ENCODE data around the gene INS. TPM values are rescaled to one million over a fixed set of nuclear protein-coding genes. Genes with fewer than 3 reads are reported as not detected.

INS gene
- total RNA-seq, 4 donors from 2014 or later = not detected

DNA sequence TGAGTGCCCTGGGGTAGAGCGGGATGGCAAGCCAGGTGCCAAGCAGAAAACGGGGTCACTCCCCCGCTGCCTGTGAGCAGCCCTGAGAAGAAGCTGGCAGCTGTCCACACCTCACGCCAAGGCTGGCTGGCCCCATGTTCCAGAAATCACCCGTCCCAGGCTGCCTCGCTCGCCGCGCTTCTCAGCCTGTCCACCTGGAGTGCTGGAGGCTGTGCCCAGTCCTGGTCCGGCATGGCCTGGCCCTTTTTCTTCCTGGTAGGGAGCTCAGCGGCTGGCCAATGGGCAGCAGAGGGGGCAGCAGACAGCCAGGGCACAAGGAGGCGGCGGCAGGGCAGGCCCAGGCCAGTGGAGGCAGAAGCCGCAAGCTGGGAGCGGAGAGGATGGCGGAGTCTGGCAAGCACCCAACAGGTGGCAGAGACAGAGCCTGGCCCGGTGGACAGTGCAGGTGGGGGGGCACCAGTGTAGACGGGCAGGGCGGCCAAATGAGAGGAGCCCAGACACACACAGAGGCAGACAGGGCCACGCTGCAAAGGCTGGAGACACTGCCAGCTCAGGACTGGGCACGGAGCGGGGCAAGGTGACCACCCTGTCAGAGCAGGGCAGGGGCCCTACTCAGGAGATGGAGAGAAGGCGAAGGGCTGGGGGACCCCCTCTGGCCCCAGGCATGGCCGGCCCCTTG, 47.8 kb upstream of the INS start:
- no peaks in the 10 kb centered on the region for H3K36me3 ChIP-seq
- H3K27ac ChIP-seq (replicated peaks in 1 of 4) = no peak overlapping the region
- TF ChIP-seq, protein P1, sequence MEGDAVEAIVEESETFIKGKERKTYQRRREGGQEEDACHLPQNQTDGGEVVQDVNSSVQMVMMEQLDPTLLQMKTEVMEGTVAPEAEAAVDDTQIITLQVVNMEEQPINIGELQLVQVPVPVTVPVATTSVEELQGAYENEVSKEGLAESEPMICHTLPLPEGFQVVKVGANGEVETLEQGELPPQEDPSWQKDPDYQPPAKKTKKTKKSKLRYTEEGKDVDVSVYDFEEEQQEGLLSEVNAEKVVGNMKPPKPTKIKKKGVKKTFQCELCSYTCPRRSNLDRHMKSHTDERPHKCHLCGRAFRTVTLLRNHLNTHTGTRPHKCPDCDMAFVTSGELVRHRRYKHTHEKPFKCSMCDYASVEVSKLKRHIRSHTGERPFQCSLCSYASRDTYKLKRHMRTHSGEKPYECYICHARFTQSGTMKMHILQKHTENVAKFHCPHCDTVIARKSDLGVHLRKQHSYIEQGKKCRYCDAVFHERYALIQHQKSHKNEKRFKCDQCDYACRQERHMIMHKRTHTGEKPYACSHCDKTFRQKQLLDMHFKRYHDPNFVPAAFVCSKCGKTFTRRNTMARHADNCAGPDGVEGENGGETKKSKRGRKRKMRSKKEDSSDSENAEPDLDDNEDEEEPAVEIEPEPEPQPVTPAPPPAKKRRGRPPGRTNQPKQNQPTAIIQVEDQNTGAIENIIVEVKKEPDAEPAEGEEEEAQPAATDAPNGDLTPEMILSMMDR (IDR thresholded peaks at IDR 0.05) = no peak
- TF ChIP-seq EP300 (IDR thresholded peaks at IDR 0.05) = no peak
- TF ChIP-seq POLR2AphosphoS5 (IDR thresholded peaks at IDR 0.05) = no peak
- TF ChIP-seq POLR2A (IDR thresholded peaks at IDR 0.05; ENCODE audit: low read depth) = no peak
- intact Hi-C loops (cut with DNase I) = no loop called here
- H3K27me3 ChIP-seq = peaks cover 0 to 53% (median 0%) of the 10 kb centered on the region in 4 donors
- no peaks in the 10 kb centered on the region for H3K4me1 ChIP-seq
- 91% methylated on average over 22 of the region's 24 CpGs for WGBS
- H3K9me3 ChIP-seq = peaks cover 0 to 6% (median 3%) of the 10 kb centered on the region in 4 donors
- no peak overlapping the region for H3K4me3 ChIP-seq
- DNase-seq (ENCODE audit: extremely low spot score) = no peak

DNA sequence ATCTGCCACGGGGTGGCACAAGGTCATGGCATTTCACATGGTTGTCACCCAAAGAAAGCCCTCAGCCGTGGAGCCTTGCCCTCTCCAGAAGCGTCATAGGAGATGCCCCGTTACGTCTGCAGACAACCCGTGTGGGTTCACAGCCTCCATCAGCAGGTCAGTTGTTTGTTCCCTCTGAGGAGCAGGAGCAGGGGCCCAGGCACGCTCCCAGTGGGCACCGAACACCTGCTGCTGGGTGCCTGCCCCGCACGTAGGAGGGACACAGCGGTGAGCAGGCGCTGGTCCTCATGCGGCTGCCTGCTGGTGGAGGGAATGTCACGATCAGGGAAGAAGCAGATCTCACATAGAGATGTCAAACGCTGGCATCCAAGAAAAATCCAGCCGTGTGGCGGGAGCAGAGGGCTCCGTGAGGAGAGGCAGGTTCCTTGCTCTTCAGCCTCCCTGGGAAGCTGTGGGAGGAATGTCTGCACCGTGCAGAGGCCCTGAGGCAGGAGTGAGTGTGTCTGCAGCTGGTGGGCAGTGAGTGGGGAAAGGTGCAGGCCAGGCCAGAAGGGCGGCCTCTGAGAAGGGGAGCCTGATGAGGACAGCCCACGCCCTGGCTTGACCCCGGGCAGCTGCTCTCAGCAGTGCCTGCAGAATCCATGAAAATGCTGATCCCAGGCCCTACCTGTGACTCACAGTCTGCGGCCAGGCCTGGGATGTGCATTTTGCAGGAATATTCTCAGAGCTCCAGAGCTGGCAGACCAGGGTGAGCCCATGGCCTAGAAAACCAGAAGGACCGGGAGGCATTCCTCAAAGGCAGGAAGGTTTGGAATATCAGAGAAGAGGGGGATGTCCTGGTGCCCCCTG, 47.0 kb upstream of the INS start:
- Histone ChIP-seq H3K9me3 (peaks cover 0 to 6% (median 3%) of the 10 kb centered on the region in 4 donors), H3K4me3 (no peak overlapping the region), H3K36me3 (no peaks in the 10 kb centered on the region), H3K4me1 (no peaks in the 10 kb centered on the region), H3K27ac (replicated peaks in 1 of 4) (no peak overlapping the region), H3K27me3 (peaks cover 0 to 53% (median 0%) of the 10 kb centered on the region in 4 donors)
- WGBS = 85% methylated on average over 18 of the region's 24 CpGs
- intact Hi-C loops (cut with DNase I) = no loop called here
- TF ChIP-seq, protein P1 (IDR thresholded peaks at IDR 0.05) = no peak
- no peak for TF ChIP-seq POLR2A (IDR thresholded peaks at IDR 0.05; ENCODE audit: low read depth)
- no peak for TF ChIP-seq POLR2AphosphoS5 (IDR thresholded peaks at IDR 0.05)
- no peak for TF ChIP-seq EP300 (IDR thresholded peaks at IDR 0.05)
- no peak for DNase-seq (ENCODE audit: extremely low spot score)

DNA sequence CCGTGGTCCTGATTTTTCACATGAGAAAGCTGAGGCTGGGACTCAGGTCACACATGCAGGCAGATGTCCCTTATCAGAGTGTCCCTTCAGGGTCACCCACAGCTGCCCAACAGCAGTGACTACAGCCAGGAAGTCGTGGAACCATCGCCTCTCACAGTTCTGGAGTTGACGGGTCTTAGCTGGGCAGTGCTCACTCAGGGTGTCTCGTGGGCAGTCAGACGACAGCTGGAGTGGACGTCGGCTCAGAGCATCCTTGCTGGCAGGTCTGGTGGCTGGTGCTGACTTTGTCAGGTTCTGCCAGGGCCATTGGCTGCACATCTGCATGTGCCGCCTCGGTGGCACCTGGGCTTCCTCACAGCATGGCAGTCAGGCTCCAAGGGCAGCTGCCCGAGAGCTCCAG, 46.2 kb upstream of the INS start:
- Histone ChIP-seq H3K4me1 (no peaks in the 10 kb centered on the region), H3K4me3 (no peak overlapping the region), H3K36me3 (no peaks in the 10 kb centered on the region), H3K9me3 (peaks cover 0 to 6% (median 3%) of the 10 kb centered on the region in 4 donors), H3K27me3 (peaks cover 0 to 53% (median 0%) of the 10 kb centered on the region in 4 donors), H3K27ac (replicated peaks in 1 of 4) (no peak overlapping the region)
- intact Hi-C loops (cut with DNase I) = no loop called here
- TF ChIP-seq, protein P1 (IDR thresholded peaks at IDR 0.05) = no peak
- TF ChIP-seq POLR2AphosphoS5 (IDR thresholded peaks at IDR 0.05) (no peak), EP300 (IDR thresholded peaks at IDR 0.05) (no peak)
- no peak for DNase-seq (ENCODE audit: extremely low spot score)
- 88% methylated on average over 8 of the region's 11 CpGs for WGBS

DNA sequence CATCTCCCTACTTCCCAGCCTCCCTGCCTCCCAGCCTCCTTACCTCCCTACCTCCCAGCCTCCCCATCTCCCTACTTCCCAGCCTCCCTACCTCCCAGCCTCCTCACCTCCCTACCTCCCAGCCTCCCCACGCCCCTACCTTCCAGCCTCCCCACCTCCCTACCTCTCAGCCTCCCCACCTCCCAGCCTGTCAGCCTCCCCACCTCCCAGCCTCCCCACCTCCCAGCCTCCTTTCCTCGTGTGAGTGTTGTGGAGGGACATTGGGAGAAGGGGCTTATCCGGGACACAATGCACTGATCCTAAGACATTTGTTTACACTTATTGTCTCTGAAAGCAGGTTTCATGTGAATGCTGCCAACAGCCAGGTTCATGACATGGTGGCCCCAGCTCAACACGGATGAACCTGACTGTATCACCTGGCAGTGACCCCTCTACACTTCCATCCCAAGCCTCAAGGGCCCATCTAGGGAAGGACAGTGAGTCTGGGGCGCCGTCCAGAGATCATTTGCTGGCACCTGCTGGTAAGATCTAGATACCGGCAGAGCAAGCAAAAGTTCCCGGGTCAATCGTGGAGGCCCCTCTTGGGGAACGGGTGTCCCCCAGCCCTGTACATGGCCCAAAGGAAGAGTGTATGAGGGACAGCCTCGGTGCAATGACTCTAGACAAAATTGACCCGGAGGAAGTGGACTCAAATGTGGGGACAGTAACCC, 45.1 kb upstream of the INS start:
- intact Hi-C loops (cut with DNase I) = no loop called here
- H3K27me3 ChIP-seq = peaks cover 0 to 46% (median 0%) of the 10 kb centered on the region in 4 donors
- no peak overlapping the region for H3K27ac ChIP-seq (replicated peaks in 1 of 4)
- DNase-seq (ENCODE audit: extremely low spot score) = no peak
- no peaks in the 10 kb centered on the region for H3K4me1 ChIP-seq
- no peaks in the 10 kb centered on the region for H3K36me3 ChIP-seq
- 75% methylated on average over 10 of the region's 12 CpGs for WGBS
- no peak overlapping the region for H3K4me3 ChIP-seq
- TF ChIP-seq POLR2AphosphoS5 (IDR thresholded peaks at IDR 0.05) (no peak), POLR2A (IDR thresholded peaks at IDR 0.05; ENCODE audit: low read depth) (no peak), EP300 (IDR thresholded peaks at IDR 0.05) (no peak)
- TF ChIP-seq, protein P1 (IDR thresholded peaks at IDR 0.05) = no peak
- H3K9me3 ChIP-seq = peaks cover 0 to 6% (median 3%) of the 10 kb centered on the region in 4 donors

Data from esophagus muscularis mucosa (tissue), 4 donors.